Liver (tissue), 9 donors: ENCODE data around the gene ENPP3. TPM values are rescaled to one million over a fixed set of nuclear protein-coding genes. Genes with fewer than 3 reads are reported as not detected.

Source experiments
- DNase-seq: peaks from one replicate; pipeline ENCODE4 v3.0.0-alpha.2; 2017; ENCODE audit warnings: low spot score
- H3K27ac ChIP-seq, 2 donors: one replicate each; pipeline ENCODE4 v1.7.0; 2013; ENCODE audit warnings: inconsistent platforms in 2 of 2, low read length in 2 of 2, control low read depth in 1 of 2, low read depth in 1 of 2, mild to moderate bottlenecking in 1 of 2
- H3K27me3 ChIP-seq, 4 donors: one replicate each; pipeline versions ENCODE4 v1.6.1 to v1.7.0; 2013; ENCODE audit warnings: low read length in 3 of 4, inconsistent platforms in 1 of 4, mild to moderate bottlenecking in 1 of 4, moderate library complexity in 1 of 4; ENCODE audit not compliant: control insufficient read depth in 4 of 4, insufficient read depth in 4 of 4
- H3K36me3 ChIP-seq, 4 donors: one replicate each; pipeline versions ENCODE4 v1.6.1 to v1.7.0; 2013; ENCODE audit warnings: low read length in 3 of 4, mild to moderate bottlenecking in 3 of 4, low read depth in 1 of 4, moderate library complexity in 1 of 4; ENCODE audit not compliant: control insufficient read depth in 4 of 4, insufficient read depth in 3 of 4
- H3K4me1 ChIP-seq, 4 donors: one replicate each; pipeline versions ENCODE4 v1.6.1 to v1.7.0; 2013; ENCODE audit warnings: low read length in 3 of 4, mild to moderate bottlenecking in 3 of 4, moderate library complexity in 1 of 4; ENCODE audit not compliant: control insufficient read depth in 4 of 4, insufficient read depth in 4 of 4
- H3K4me3 ChIP-seq, 3 donors: one replicate each; pipeline versions ENCODE4 v1.6.1 to v1.7.0; 2013; ENCODE audit warnings: low read length in 3 of 3, control low read depth in 1 of 3, low read depth in 1 of 3, mild to moderate bottlenecking in 1 of 3
- H3K9ac ChIP-seq, 2 donors: one replicate each; pipeline ENCODE4 v1.7.0; 2013; ENCODE audit warnings: low read length in 2 of 2, mild to moderate bottlenecking in 2 of 2, moderate library complexity in 2 of 2, control low read depth in 1 of 2, low read depth in 1 of 2
- H3K9me3 ChIP-seq, 4 donors: one replicate each; pipeline versions ENCODE4 v1.6.1 to v1.7.0; 2013; ENCODE audit warnings: low read length in 3 of 4; ENCODE audit not compliant: control insufficient read depth in 4 of 4
- ATF3 ChIP-seq: IDR thresholded peaks from 2 replicates; pipeline ENCODE4 v1.6.1; 2016; ENCODE audit warnings: antibody characterized with exemption
- CTCF ChIP-seq: fragments of 150-350 bp; IDR thresholded peaks from 2 replicates; pipeline ENCODE4 v1.5.1; 2017; ENCODE audit warnings: improper control_type of control experiment, low read depth, low read length; ENCODE audit not compliant: missing input control
- EGR1 ChIP-seq, 2 donors: IDR thresholded peaks; 2 replicates each; pipeline ENCODE4 v1.6.1; 2016 to 2018; ENCODE audit warnings: antibody characterized with exemption in 2 of 2, low read depth in 2 of 2
- FOXA1 ChIP-seq: IDR thresholded peaks from 2 replicates; pipeline ENCODE4 v1.6.1; 2016; ENCODE audit warnings: antibody characterized with exemption
- FOXA2 ChIP-seq: IDR thresholded peaks from 2 replicates; pipeline ENCODE4 v1.6.1; 2016; ENCODE audit warnings: antibody characterized with exemption
- GABPA ChIP-seq, 2 donors: IDR thresholded peaks in 1 of 2; conservative IDR thresholded peaks in 1 of 2; 2 replicates each; pipeline ENCODE4 v1.6.1; 2016; ENCODE audit warnings: antibody characterized with exemption in 2 of 2, mild to moderate bottlenecking in 1 of 2, moderate library complexity in 1 of 2
- HNF4A ChIP-seq, 2 donors: conservative IDR thresholded peaks; 2 replicates each; pipeline ENCODE4 v1.6.1; 2016; ENCODE audit warnings: antibody characterized with exemption in 2 of 2, mild to moderate bottlenecking in 2 of 2
- HNF4G ChIP-seq: IDR thresholded peaks from 2 replicates; pipeline ENCODE4 v1.6.1; 2016; ENCODE audit warnings: antibody characterized with exemption
- JUND ChIP-seq, 2 donors: IDR thresholded peaks; 2 replicates each; pipeline ENCODE4 v1.6.1; 2016; ENCODE audit warnings: antibody characterized with exemption in 2 of 2
- MAX ChIP-seq: IDR thresholded peaks from 2 replicates; pipeline ENCODE4 v1.6.1; 2016; ENCODE audit warnings: antibody characterized with exemption
- NR2F2 ChIP-seq: IDR thresholded peaks from 2 replicates; pipeline ENCODE4 v1.6.1; 2016; ENCODE audit warnings: antibody characterized with exemption
- RAD21 ChIP-seq, 2 donors: IDR thresholded peaks; 2 replicates each; pipeline ENCODE4 v1.6.1; 2016; ENCODE audit warnings: antibody characterized with exemption in 2 of 2, mild to moderate bottlenecking in 2 of 2
- RXRA ChIP-seq, 2 donors: IDR thresholded peaks; 2 replicates each; pipeline ENCODE4 v1.6.1; 2017 to 2018; ENCODE audit warnings: antibody characterized with exemption in 2 of 2, mild to moderate bottlenecking in 1 of 2
- SP1 ChIP-seq: IDR thresholded peaks from 2 replicates; pipeline ENCODE4 v1.6.1; 2018; ENCODE audit warnings: antibody characterized with exemption, mild to moderate bottlenecking
- TAF1 ChIP-seq: conservative IDR thresholded peaks from 2 replicates; pipeline ENCODE4 v1.6.1; 2016; ENCODE audit warnings: antibody characterized with exemption, mild to moderate bottlenecking
- YY1 ChIP-seq: IDR thresholded peaks from 2 replicates; pipeline ENCODE4 v1.6.1; 2016; ENCODE audit warnings: antibody characterized with exemption, mild to moderate bottlenecking
- WGBS: extraction: QIAGEN DNeasy Blood & Tissue Kit; methylation state at CpG from one replicate; pipeline ENCODE4 v1.1.7; 2013; 5-methylcytosine and 5-hydroxymethylcytosine counted together
- polyA plus RNA-seq, 2 donors: library from polyadenylated mRNA; stranded (reverse) in 1 of 2; unstranded in 1 of 2; fragments of 200-250 nt in 1 of 2; fragments of >200 nt in 1 of 2; fragmentation: Nextera tagmentation in 1 of 2; extraction: Ambion mirVana in 1 of 2; gene quantifications; one replicate each; pipeline versions ENCODE4 v1.2.1 to v1.2.3, GENCODE V29; 2013 to 2015
- total RNA-seq, 2 donors: library from RNA; depleted of rRNA; stranded (reverse); fragments of >200 nt; gene quantifications; one replicate each; pipeline ENCODE4 v1.2.3, GENCODE V29; 2014
- TF ChIP-seq, protein P1 (sequence below): IDR thresholded peaks from 2 replicates; pipeline ENCODE4 v1.6.1; 2016; ENCODE audit warnings: antibody characterized with exemption, mild to moderate bottlenecking
- TF ChIP-seq, protein P2 (sequence below): IDR thresholded peaks from 2 replicates; pipeline ENCODE4 v1.6.1; 2016; ENCODE audit warnings: antibody characterized with exemption
- donor health status: healthy.
- donor health status: healthy.
- donor health status: healthy.
- donor health status: healthy.
- donor health status: healthy.

The ENPP3 gene
- total and polyA plus RNA-seq, 4 donors, result 0.51 to 6.1 (median 1.1) TPM

DNA sequence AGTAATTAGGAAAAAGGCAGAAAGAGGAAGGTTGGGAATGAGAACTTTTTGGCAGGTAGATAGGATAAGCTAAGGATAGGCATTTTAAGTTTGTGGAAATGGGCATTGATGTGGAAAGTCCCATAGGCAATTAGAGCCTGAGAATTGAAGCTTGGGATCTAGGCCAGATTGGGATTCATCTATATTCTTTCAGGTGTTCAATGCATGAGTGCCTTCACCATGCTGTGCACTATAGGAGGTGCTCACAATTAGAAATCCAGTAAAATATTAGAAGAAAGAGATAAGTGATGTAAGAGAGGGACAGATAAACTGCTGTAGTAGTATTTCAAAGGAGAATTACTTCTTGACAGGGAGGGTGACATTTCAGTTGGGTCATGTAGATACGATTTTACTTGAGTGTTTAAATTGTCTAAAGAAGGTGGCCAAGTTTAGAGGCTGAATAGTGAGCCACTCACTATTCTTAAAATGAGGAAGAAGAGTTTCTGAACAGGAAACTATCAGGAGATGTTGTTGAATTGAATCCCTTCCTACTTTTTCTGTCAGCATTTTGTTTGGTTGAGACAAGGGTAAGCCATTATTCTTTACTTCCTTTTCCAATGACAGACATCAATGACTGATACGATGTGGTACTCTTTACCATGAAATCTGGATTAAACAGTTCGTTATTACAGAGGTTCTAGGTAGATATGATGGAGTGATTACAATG is 104.7 kb downstream of the ENPP3 start (continued):
- no peak for TF ChIP-seq HNF4A (conservative IDR thresholded peaks at IDR 0.05)

- no peaks in the 10 kb centered on the region for H3K9me3 ChIP-seq
- TF ChIP-seq EGR1 (IDR thresholded peaks at IDR 0.05; ENCODE audit: low read depth in 2 of 2) (no peak), YY1 (no peak)
- no peak overlapping the region for H3K27ac ChIP-seq
- 58% methylated on average over 6 of the region's 6 CpGs for WGBS
- no peak for DNase-seq
- no peak overlapping the region for H3K9ac ChIP-seq
- no peak overlapping the region for H3K4me3 ChIP-seq
- no peaks in the 10 kb centered on the region for H3K4me1 ChIP-seq
- no peaks in the 10 kb centered on the region for H3K27me3 ChIP-seq
- H3K36me3 ChIP-seq, result no peaks in the 10 kb centered on the region
Observed at GRCh38 chr6:131744432-131745287, 107.6 kb downstream of the ENPP3 start.

DNA sequence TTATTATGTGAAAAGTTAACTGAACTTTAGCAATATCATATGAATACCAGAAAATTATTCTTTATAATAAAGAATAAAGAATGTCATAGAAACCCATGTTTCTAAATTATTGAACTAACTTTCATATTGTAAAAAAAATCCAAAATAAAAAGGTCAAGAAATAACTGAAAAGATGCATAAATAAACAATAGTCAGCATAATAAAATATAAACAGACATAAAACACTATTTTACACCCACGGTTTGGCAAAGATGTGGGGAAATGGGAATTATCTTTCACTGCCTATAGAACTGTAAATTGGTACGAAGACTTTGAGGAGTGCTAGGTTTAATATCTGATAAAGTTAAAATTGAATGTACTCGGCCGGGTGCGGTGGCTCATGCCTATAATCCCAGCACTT is 108.4 kb downstream of the ENPP3 start:
- Histone ChIP-seq H3K27ac (no peak overlapping the region), H3K4me3 (no peak overlapping the region), H3K9me3 (no peaks in the 10 kb centered on the region), H3K36me3 (no peaks in the 10 kb centered on the region), H3K4me1 (no peaks in the 10 kb centered on the region), H3K9ac (no peak overlapping the region), H3K27me3 (no peaks in the 10 kb centered on the region)
- TF ChIP-seq, protein P1, sequence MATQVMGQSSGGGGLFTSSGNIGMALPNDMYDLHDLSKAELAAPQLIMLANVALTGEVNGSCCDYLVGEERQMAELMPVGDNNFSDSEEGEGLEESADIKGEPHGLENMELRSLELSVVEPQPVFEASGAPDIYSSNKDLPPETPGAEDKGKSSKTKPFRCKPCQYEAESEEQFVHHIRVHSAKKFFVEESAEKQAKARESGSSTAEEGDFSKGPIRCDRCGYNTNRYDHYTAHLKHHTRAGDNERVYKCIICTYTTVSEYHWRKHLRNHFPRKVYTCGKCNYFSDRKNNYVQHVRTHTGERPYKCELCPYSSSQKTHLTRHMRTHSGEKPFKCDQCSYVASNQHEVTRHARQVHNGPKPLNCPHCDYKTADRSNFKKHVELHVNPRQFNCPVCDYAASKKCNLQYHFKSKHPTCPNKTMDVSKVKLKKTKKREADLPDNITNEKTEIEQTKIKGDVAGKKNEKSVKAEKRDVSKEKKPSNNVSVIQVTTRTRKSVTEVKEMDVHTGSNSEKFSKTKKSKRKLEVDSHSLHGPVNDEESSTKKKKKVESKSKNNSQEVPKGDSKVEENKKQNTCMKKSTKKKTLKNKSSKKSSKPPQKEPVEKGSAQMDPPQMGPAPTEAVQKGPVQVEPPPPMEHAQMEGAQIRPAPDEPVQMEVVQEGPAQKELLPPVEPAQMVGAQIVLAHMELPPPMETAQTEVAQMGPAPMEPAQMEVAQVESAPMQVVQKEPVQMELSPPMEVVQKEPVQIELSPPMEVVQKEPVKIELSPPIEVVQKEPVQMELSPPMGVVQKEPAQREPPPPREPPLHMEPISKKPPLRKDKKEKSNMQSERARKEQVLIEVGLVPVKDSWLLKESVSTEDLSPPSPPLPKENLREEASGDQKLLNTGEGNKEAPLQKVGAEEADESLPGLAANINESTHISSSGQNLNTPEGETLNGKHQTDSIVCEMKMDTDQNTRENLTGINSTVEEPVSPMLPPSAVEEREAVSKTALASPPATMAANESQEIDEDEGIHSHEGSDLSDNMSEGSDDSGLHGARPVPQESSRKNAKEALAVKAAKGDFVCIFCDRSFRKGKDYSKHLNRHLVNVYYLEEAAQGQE, result no peak
- TF ChIP-seq YY1, result no peak
- no peak for TF ChIP-seq CTCF
- TF ChIP-seq HNF4A (conservative IDR thresholded peaks at IDR 0.05), result no peak
- TF ChIP-seq TAF1, result no peak
- TF ChIP-seq JUND (IDR thresholded peaks at IDR 0.05), result no peak
- TF ChIP-seq MAX, result no peak
- TF ChIP-seq FOXA2, result no peak
- no peak for TF ChIP-seq FOXA1
- no peak for TF ChIP-seq RAD21 (IDR thresholded peaks at IDR 0.05)
- no peak for TF ChIP-seq GABPA (IDR thresholded peaks at IDR 0.05 in 1 of 2, conservative IDR thresholded peaks at IDR 0.05 in 1 of 2)
- TF ChIP-seq HNF4G, result no peak
- TF ChIP-seq, protein P2, sequence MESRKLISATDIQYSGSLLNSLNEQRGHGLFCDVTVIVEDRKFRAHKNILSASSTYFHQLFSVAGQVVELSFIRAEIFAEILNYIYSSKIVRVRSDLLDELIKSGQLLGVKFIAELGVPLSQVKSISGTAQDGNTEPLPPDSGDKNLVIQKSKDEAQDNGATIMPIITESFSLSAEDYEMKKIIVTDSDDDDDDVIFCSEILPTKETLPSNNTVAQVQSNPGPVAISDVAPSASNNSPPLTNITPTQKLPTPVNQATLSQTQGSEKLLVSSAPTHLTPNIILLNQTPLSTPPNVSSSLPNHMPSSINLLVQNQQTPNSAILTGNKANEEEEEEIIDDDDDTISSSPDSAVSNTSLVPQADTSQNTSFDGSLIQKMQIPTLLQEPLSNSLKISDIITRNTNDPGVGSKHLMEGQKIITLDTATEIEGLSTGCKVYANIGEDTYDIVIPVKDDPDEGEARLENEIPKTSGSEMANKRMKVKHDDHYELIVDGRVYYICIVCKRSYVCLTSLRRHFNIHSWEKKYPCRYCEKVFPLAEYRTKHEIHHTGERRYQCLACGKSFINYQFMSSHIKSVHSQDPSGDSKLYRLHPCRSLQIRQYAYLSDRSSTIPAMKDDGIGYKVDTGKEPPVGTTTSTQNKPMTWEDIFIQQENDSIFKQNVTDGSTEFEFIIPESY, result no peak
- TF ChIP-seq ATF3, result no peak
- no peak for TF ChIP-seq SP1
- no peak for TF ChIP-seq NR2F2
- TF ChIP-seq RXRA (IDR thresholded peaks at IDR 0.05), result no peak
- no peak for TF ChIP-seq EGR1 (IDR thresholded peaks at IDR 0.05; ENCODE audit: low read depth in 2 of 2)
- whole genome bisulfite sequencing, result 95% methylated on average over 5 of the region's 5 CpGs
- DNase-seq, result no peak
